Stimulated activated CD8-positive, alpha-beta memory T cell treated with anti-CD3 and anti-CD28 coated beads, Interleukin-7, amount 100 ng/mL, for 24 hours (primary cell): ENCODE measurements around the gene RUNDC1.

Experiments used
- DNase-seq: peaks from one replicate; pipeline ENCODE4 v3.0.0-alpha.2; 2020; ENCODE audit warnings: low read depth

RUNDC1 gene

GRCh38 chr17:43019418-43019817, 39.1 kb downstream of the RUNDC1 start:
- no peak for DNase-seq

- no peak for DNase-seq
These were observed 39.8 kb downstream of the RUNDC1 start for GRCh38 chr17:43020030-43020621.

- no peak for DNase-seq
These were observed 40.7 kb downstream of the RUNDC1 start for GRCh38 chr17:43020789-43021740.

- no peak for DNase-seq
These were observed 41.6 kb downstream of the RUNDC1 start, which contains the start of gene VAT1 for GRCh38 chr17:43021741-43022512. VAT1 (minus strand) TSS chr17:43022385; CDS start chr17:43022322, 63 bp downstream.

GRCh38 chr17:43024407-43025289, 44.3 kb downstream of the RUNDC1 start, which contains the start of gene RND2:
RND2 (plus strand) TSS chr17:43025231; CDS start chr17:43025348, 117 bp downstream.
- peak; percentile 56 for DNase-seq

GRCh38 chr17:43025290-43025657, 44.9 kb downstream of the RUNDC1 start:
- no peak for DNase-seq

- no peak for DNase-seq
These were observed 45.6 kb downstream of the RUNDC1 start for GRCh38 chr17:43025766-43026537.

GRCh38 chr17:43026595-43026994, 46.2 kb downstream of the RUNDC1 start:
- DNase-seq, result no peak

GRCh38 chr17:43027091-43028032, 47.0 kb downstream of the RUNDC1 start:
- DNase-seq, result no peak

- DNase-seq, result no peak
These were observed 48.0 kb downstream of the RUNDC1 start for GRCh38 chr17:43028221-43028861.

- no peak for DNase-seq
These were observed 49.9 kb downstream of the RUNDC1 start for GRCh38 chr17:43030137-43030767.

- DNase-seq, result no peak
These were observed 51.3 kb downstream of the RUNDC1 start for GRCh38 chr17:43031666-43032065.

- DNase-seq, result no peak
These were observed 53.9 kb downstream of the RUNDC1 start for GRCh38 chr17:43033948-43034881.

- DNase-seq, result no peak
These were observed 54.5 kb downstream of the RUNDC1 start for GRCh38 chr17:43034894-43035293.

GRCh38 chr17:43039646-43040045, 59.3 kb downstream of the RUNDC1 start:
- DNase-seq, result no peak

- no peak for DNase-seq
These were observed 60.3 kb downstream of the RUNDC1 start for GRCh38 chr17:43040655-43041054.

- DNase-seq, result no peak
These were observed 61.8 kb downstream of the RUNDC1 start for GRCh38 chr17:43042025-43042628.
